GM18951 (cell line): ENCODE results near the gene TMTC2.

ENCODE experiments used
- POLR2A ChIP-seq: IDR thresholded peaks from 4 replicates; pipeline ENCODE4 v1.6.1; 2011; ENCODE audit warnings: mild to moderate bottlenecking; ENCODE audit not compliant: insufficient read length, insufficient read depth; ENCODE audit errors: extremely low read depth
- in situ Hi-C: fragments of 300-500 bp; cut with MboI; formaldehyde crosslinking; loops from one replicate; pipeline ENCODE4 v1.12.0; 2022; ENCODE audit warnings: low sequenced_read_pairs, mixed read lengths, inconsistent platforms; ENCODE audit not compliant: unreplicated experiment

TMTC2 gene

DNA sequence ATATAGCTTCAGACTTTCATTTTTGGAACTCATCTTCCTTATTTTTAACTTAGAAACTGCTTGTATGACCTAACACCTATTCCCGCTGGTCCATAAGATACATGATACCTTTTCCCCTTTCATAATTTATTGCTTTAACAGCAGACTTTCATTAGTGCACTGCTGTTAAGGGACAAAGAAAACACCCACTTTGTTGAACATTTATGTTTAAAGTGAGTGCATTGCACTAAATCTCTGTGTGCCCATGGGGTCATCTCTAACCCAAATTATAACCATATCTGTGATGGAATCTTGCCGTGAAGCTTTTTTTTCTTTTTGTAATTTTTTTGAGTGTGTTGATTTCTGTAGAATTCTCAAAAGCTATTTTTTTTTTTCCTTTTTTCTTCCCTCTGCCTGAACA, 261.8 kb downstream of the TMTC2 start:
- in situ Hi-C loops, result no loop called here
- no peak for TF ChIP-seq POLR2A

DNA sequence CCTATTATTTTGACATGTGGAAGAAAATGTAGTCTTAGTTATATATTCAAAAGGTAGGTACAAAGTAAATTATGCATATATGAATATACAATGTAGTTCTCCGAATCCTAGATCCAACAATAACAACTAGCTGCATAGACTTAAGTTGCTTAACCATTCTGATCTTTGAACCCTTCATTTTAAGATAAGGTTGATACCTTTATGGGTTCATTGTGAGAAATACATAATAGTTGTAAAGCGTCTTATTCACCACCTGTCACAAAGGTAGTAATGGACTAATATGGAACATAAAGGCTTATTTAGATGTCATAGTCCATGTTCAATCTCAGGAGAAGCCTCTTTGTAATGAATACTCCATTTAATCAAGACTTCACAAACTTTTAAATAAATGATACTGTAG, 263.6 kb downstream of the TMTC2 start:
- in situ Hi-C loops, result no loop called here
- no peak for TF ChIP-seq POLR2A

DNA sequence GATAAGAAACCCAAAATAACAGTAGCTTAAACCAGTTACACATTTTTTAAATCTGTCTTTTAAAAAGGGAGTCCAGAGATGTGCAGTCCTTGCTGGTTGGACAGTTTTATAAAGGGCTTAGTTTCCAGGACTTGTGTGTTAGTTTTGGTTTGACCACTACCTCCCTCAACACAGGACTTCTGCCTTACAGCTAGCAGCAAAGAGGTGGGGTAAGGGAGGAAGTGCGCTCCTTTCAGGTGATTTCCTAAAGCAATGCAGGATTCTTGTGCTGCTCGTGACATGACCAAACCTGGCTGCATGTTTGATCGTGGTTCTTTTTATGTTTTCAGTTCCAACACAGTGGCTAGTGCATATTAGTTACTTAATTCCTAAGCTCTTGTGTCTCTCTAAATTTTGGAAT, 266.2 kb downstream of the TMTC2 start:
- in situ Hi-C loops, result no loop called here
- no peak for TF ChIP-seq POLR2A

DNA sequence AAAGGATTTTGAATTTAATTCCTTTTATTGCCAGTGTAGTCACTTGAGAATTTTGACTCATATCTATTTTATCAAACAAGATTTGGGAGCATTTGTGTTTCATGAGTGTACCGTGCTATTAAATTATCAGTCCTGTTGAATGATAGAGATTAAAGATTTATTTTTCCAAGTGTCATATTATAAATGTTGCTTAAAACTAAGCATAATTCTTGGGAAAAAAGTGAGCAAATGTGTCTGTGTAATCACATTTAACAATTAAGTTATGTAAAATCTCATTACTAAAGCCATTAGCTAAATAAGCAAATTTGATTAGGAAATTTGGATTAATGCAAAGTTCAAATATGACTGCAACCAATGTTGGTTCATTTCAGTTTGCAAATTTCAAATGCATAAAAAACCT, 266.7 kb downstream of the TMTC2 start:
- TF ChIP-seq POLR2A, result no peak
- in situ Hi-C loops, result no loop called here

DNA sequence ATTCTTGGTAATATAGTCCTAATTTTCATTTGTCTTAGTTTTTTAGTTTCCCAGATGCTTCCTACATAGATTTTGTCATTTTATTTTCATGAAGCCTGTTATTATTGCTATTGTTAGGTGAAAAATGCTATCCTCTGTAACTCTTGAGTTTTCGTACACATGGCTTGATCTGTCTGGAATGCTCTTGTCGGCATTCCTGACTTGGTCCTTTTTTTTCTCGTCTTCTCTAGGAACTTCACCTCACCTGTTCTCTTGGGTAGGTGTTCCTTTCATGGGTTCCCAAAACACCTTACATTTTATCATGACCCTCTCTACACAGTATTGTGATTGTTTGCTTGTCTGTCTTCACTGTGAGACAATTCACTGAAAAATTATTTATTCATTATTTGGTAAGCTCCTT, 267.4 kb downstream of the TMTC2 start:
- TF ChIP-seq POLR2A, result no peak
- in situ Hi-C loops, result no loop called here

DNA sequence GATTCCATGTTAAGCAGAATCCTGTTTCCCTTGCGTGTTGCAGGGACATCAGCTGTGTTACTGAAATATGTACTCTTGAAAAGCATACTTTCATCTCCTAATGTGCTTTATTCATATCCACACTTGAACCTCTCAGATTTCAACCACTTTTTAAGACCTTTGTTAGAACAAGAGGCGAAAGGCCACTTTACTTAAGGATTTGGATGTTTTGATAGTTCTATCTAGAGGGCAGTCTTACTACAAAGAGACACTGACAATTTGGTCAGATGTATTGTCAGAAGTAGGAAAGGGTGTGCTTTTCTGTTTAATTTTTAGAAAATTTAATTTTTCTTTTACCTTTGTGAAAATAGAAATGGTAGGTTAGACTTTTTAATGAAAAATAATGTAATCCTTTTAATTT, 267.9 kb downstream of the TMTC2 start:
- no peak for TF ChIP-seq POLR2A
- in situ Hi-C loops, result no loop called here

DNA sequence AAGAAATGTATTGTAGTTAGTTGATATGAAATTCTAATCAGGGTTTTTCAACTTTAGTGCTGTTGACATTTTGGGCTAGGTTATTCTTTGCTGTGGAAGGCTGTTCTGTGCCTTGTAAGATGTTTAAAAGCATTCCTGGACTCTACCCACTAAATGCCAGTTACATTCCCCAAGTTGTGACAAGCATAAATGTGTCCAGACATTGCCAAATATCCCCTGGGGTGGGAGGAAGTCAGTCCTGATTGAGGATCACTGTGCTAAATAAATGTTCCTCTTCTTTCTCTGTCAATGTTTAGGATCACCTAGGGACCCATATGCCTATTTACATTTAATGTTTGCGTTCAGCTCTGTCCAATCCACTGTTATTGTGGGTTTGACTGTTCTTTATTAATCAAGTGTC, 268.3 kb downstream of the TMTC2 start:
- in situ Hi-C loops, result no loop called here
- TF ChIP-seq POLR2A, result no peak

DNA sequence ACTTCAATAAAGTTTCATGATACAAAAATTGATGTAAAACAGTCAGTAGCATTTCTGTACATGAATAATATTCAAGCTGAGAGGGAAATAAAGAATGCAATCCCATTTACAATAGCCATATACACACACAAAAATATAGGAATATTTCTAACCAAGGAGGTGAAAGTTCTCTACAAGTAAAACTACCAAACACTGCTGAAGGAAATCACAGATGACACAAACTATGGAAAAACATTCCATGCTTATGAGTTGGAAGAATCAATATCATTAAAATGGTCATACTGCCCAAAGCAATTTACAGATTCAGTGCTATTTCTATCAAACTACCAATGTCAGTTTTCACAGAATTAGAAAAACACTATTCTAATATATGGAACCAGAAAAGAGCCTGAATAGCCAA, 272.3 kb downstream of the TMTC2 start:
- in situ Hi-C loops, result no loop called here
- no peak for TF ChIP-seq POLR2A

DNA sequence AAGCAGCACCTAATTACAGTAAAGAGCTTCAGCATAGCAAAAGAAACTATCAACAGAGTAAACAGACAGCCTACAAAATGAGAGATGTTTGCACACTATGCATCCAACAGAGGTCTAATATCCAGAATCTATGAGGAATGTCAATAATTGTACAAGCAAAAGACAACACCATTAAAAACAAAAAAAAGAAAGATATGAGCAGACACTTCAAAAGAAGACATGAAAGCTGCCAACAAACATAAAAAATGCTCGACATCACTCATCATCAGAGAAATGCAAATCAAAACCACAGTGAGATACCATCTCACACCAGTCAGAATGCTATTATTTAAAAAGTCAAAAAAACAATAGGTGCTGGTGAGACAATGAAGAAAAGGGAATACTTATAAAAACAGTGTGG, 273.1 kb downstream of the TMTC2 start:
- no peak for TF ChIP-seq POLR2A
- in situ Hi-C loops, result no loop called here

DNA sequence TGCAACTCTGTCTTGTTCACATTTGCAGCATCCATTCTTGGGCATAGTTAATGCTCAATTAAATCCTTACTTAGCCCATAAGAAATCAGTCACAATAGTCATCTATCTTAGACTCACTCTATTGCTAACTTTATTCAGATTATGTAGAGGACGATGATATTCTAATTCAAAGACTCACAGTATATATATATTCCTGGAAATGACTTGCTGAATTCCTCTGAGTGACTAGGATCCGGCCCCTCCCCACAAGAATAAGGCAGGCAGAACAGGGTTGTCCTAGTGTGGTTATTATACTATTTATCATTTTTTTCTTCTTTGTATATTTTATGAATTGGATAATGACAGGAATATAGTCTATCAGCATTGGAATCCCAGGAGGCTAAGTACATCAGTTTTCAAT, 275.1 kb downstream of the TMTC2 start:
- in situ Hi-C loops, result no loop called here
- TF ChIP-seq POLR2A, result no peak

DNA sequence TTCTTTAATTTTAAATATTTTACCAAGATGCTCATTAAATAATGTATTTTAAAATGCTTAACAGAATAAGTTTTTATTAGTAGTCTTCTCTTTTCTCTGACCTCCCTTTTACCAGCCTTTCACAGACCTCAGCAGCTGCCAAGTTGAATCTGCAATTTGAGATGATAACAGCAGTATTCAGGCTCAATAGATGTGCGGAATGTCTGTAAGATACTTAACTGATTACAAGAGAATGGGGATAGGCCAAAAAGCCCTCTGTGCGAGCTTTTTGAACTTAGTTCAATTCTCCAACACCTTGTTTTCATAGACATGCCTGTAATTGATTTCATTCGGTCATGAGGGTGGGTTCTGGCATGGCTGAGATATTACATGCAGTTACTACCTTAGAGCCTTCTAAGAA, 277.2 kb downstream of the TMTC2 start:
- in situ Hi-C loops, result no loop called here
- no peak for TF ChIP-seq POLR2A

DNA sequence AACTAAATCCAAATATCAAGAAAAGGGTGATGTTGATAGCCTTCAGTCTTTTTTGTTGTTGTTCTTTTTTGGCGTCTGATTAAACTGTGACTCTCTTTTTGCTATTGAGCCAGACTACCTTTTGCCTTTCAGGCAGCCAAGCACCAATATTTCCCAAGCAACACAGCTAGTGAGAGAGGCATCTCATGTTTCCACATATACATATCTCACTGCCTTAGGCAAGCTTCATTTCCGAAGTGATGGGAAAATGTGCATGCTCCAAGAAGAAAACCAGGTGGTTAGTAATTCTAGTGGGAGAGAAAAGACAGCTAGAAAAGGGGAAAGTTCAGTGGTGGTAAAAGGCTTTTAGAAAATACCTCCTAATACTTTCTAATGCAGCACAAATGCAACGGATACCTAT, 277.7 kb downstream of the TMTC2 start:
- in situ Hi-C loops, result no loop called here
- TF ChIP-seq POLR2A, result no peak

DNA sequence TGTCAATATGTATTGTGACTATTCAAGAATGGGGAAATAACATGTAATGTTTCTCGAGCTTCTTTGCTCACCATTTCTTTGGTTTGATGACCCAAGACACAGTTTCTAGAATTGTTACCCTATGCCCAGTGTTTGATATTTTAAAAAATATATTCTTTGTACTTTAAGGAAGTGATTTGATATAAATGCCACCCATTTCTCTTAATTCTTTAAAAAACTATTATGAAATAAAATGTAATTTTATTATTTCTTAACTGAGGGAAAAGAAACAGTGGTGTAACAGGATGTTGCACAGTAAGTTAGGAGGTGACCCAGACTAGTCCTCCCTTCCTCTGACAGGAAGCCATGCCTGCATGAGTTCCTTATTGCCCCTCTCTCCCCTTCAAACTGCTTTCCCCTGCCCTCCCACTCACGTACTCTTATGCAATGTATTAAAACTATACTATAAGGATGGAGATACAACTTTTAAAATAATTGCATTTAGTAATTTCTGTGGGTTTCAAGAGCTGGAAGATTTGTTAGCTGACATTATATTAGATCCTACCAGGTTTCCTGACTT, 279.4 kb downstream of the TMTC2 start:
- TF ChIP-seq POLR2A, result no peak
- in situ Hi-C loops, result no loop called here

DNA sequence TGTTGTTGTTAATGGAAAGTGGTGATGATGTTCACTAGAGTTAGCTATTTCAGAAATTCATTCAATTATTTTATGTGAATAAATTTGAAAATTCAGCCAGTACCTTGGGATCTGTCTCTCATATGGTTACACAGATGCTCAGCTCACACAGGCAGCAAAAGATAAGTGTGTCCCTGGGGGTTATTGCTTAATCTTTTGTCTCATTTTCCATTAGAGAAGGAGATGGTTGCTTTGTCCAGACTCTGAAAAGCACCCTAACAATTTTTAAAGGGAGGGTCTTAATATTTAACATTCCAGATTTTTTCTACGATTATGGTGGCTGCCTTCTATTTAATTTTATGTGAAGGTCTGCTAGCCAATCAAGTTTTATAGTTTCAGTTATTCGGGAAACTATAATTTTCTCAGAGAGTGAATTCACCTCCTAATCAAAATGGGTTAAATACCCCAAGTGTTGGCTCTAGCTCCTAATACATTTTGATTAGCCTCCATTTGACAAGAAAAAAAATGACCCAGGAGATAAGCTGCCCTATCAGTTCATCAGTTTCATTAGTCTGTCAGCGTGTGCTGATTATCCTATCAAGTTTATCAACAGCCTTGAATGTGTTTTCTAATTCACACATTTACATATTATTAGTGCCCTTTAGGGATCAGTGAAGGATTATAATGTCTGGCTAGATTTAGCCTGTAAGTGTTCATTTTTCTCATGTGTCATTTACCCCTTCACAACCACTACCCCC, 282.1 kb downstream of the TMTC2 start:
- in situ Hi-C loops, result no loop called here

More for the DNA sequence above, 282.1 kb downstream of the TMTC2 start:
- TF ChIP-seq POLR2A, result no peak
